Neural progenitor cell (in vitro differentiated cells): ENCODE measurements around the gene PCNX2. TPM values are rescaled to one million over a fixed set of nuclear protein-coding genes. Genes with fewer than 3 reads are reported as not detected.

Experiments used
- DNase-seq: peaks from one replicate; pipeline ENCODE4 v3.0.0-alpha.2; 2016; ENCODE audit warnings: low spot score
- H2AFZ ChIP-seq: fragments of 200-600 bp; sonication (generic); replicated peaks from 2 replicates; pipeline ENCODE4 v1.6.1; 2016; ENCODE audit warnings: antibody characterized with exemption
- H3F3A ChIP-seq: fragments of 200-600 bp; sonication (generic); 2 replicates; pipeline ENCODE4 v1.6.1; 2016; ENCODE audit warnings: antibody characterized with exemption, low read depth
- H3K27ac ChIP-seq: fragments of 200-600 bp; sonication (generic); 2 replicates; pipeline ENCODE4 v1.5.1; 2016; ENCODE audit warnings: mild to moderate bottlenecking
- H3K27me3 ChIP-seq: fragments of 200-600 bp; sonication (generic); 2 replicates; pipeline ENCODE4 v1.6.1; 2016; ENCODE audit warnings: mild to moderate bottlenecking, moderate library complexity
- H3K36me3 ChIP-seq: fragments of 200-600 bp; sonication (generic); 2 replicates; pipeline ENCODE4 v1.5.1; 2016
- H3K4me1 ChIP-seq: fragments of 200-600 bp; sonication (generic); 2 replicates; pipeline ENCODE4 v1.6.1; 2016; ENCODE audit warnings: mixed run types
- H3K4me2 ChIP-seq: fragments of 200-600 bp; sonication (generic); 2 replicates; pipeline ENCODE4 v1.6.1; 2016
- H3K4me3 ChIP-seq: fragments of 200-600 bp; sonication (generic); 2 replicates; pipeline ENCODE4 v1.5.1; 2016
- H3K79me2 ChIP-seq: fragments of 200-600 bp; sonication (generic); 2 replicates; pipeline ENCODE4 v1.6.1; 2016; ENCODE audit warnings: low read depth
- H3K9ac ChIP-seq: fragments of 200-600 bp; sonication (generic); 2 replicates; pipeline ENCODE4 v1.6.1; 2016
- H3K9me3 ChIP-seq: fragments of 200-600 bp; sonication (generic); 2 replicates; pipeline ENCODE4 v1.5.1; 2016; ENCODE audit warnings: low read depth
- H4K20me1 ChIP-seq: fragments of 200-600 bp; sonication (generic); 2 replicates; pipeline ENCODE4 v1.6.1; 2016; ENCODE audit warnings: low read depth
- H3K27ac Mint-ChIP-seq: 3 replicates; pipeline ENCODE4 v1.8.0; 2021; ENCODE audit warnings: mixed read lengths
- H3K27me3 Mint-ChIP-seq: 2 replicates; pipeline ENCODE4 v1.8.0; 2022; ENCODE audit warnings: low read depth, mild to moderate bottlenecking, inconsistent platforms, moderate library complexity, mixed read lengths; ENCODE audit not compliant: insufficient read depth
- H3K36me3 Mint-ChIP-seq: 3 replicates; pipeline ENCODE4 v1.8.0; 2021; ENCODE audit warnings: mixed read lengths
- H3K4me1 Mint-ChIP-seq: 3 replicates; pipeline ENCODE4 v1.8.0; 2021; ENCODE audit warnings: mixed read lengths
- H3K4me3 Mint-ChIP-seq: 3 replicates; pipeline ENCODE4 v1.8.0; 2021; ENCODE audit warnings: mild to moderate bottlenecking, moderate library complexity, mixed read lengths
- H3K9me3 Mint-ChIP-seq: 3 replicates; pipeline ENCODE4 v1.8.0; 2020; ENCODE audit warnings: mixed read lengths
- EZH2 ChIP-seq: fragments of 200-600 bp; sonication (generic); IDR thresholded peaks from 2 replicates; pipeline ENCODE4 v1.6.1; 2017; ENCODE audit warnings: antibody characterized with exemption, mild to moderate bottlenecking, moderate library complexity
- EZH2phosphoT487 ChIP-seq: fragments of 200-600 bp; sonication (generic); IDR thresholded peaks from 2 replicates; pipeline ENCODE4 v1.6.1; 2017; ENCODE audit warnings: antibody characterized with exemption
- total RNA-seq: library from RNA; depleted of rRNA; stranded (reverse); fragments of >200 nt; gene quantifications from 2 replicates; pipeline ENCODE4 v1.2.3, GENCODE V29; 2015; ENCODE audit warnings: low replicate concordance
- TF ChIP-seq, protein P1 (sequence below): fragments of 200-600 bp; sonication (generic); IDR thresholded peaks from 2 replicates; pipeline ENCODE4 v1.5.1; 2017; ENCODE audit warnings: antibody characterized with exemption, mild to moderate bottlenecking

Gene PCNX2
- total RNA-seq, 1 donor from 2014 or later, result 30.8 TPM

- H3K36me3 ChIP-seq, result no peaks in the 10 kb centered on the region
- TF ChIP-seq EZH2phosphoT487 (no peak), EZH2 (no peak)
- TF ChIP-seq, protein P1, sequence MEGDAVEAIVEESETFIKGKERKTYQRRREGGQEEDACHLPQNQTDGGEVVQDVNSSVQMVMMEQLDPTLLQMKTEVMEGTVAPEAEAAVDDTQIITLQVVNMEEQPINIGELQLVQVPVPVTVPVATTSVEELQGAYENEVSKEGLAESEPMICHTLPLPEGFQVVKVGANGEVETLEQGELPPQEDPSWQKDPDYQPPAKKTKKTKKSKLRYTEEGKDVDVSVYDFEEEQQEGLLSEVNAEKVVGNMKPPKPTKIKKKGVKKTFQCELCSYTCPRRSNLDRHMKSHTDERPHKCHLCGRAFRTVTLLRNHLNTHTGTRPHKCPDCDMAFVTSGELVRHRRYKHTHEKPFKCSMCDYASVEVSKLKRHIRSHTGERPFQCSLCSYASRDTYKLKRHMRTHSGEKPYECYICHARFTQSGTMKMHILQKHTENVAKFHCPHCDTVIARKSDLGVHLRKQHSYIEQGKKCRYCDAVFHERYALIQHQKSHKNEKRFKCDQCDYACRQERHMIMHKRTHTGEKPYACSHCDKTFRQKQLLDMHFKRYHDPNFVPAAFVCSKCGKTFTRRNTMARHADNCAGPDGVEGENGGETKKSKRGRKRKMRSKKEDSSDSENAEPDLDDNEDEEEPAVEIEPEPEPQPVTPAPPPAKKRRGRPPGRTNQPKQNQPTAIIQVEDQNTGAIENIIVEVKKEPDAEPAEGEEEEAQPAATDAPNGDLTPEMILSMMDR, result no peak
Observed at GRCh38 chr1:232993555-232993954, 302.0 kb downstream of the PCNX2 start.

DNA sequence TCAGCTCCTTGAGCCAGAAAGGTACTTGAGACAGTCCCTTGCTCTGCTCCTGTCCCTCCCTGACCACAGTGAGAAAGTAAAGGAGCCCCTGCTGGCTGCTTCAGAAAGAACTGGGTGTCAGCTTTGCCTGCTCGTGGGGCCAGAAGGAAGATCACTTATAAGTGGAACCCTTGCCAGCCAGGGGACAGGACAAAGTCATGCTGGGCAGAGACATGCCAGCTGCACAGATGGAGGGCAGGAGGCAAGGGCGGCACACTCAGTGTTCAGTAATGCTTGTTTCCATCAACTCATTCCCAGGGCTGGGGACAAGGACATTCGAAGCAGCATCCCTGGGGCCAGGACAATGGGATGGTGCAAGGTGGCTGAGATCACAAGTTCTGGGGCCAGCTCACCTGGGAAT lies 303.3 kb downstream of the PCNX2 start:
- no peak for DNase-seq
- Mint-ChIP-seq H3K4me3 (no peak overlapping the region), H3K27me3 (peaks cover 6% of the 10 kb centered on the region), H3K27ac (no peak overlapping the region), H3K36me3 (peaks cover 36% of the 10 kb centered on the region), H3K9me3 (peaks cover 24% of the 10 kb centered on the region), H3K4me1 (peaks cover 7% of the 10 kb centered on the region)
- H3K27ac ChIP-seq, result no peak overlapping the region
- H3K4me3 ChIP-seq, result no peak overlapping the region
- H3F3A ChIP-seq, result no peaks in the 10 kb centered on the region
- no peak overlapping the region for H3K9ac ChIP-seq
- H2AFZ ChIP-seq, result no peak overlapping the region
- no peaks in the 10 kb centered on the region for H3K79me2 ChIP-seq
- no peaks in the 10 kb centered on the region for H3K4me1 ChIP-seq
- no peaks in the 10 kb centered on the region for H3K36me3 ChIP-seq
- H3K4me2 ChIP-seq, result no peak overlapping the region
- H4K20me1 ChIP-seq, result no peaks in the 10 kb centered on the region
- no peaks in the 10 kb centered on the region for H3K27me3 ChIP-seq
- TF ChIP-seq EZH2 (no peak), EZH2phosphoT487 (no peak)
- TF ChIP-seq, protein P1, result no peak
- H3K9me3 ChIP-seq, result no peaks in the 10 kb centered on the region

More at GRCh38 chr1:232993555-232993954, 302.0 kb downstream of the PCNX2 start:
- Mint-ChIP-seq H3K9me3 (peaks cover 24% of the 10 kb centered on the region), H3K27ac (no peak overlapping the region), H3K4me3 (no peak overlapping the region), H3K36me3 (peaks cover 43% of the 10 kb centered on the region), H3K27me3 (peaks cover 6% of the 10 kb centered on the region), H3K4me1 (peaks cover 6% of the 10 kb centered on the region)
- Histone ChIP-seq H3K4me3 (no peak overlapping the region), H3K27me3 (no peaks in the 10 kb centered on the region), H3K9me3 (no peaks in the 10 kb centered on the region), H3K9ac (no peak overlapping the region), H3K79me2 (no peaks in the 10 kb centered on the region), H3K27ac (no peak overlapping the region), H3F3A (no peaks in the 10 kb centered on the region), H2AFZ (no peak overlapping the region), H3K4me1 (no peaks in the 10 kb centered on the region), H3K4me2 (no peak overlapping the region), H4K20me1 (no peaks in the 10 kb centered on the region)
- no peak for DNase-seq

GRCh38 chr1:232991238-232991637 lies 304.3 kb downstream of the PCNX2 start:
- Mint-ChIP-seq H3K9me3 (peaks cover 24% of the 10 kb centered on the region), H3K36me3 (peaks cover 28% of the 10 kb centered on the region), H3K4me1 (peaks cover 7% of the 10 kb centered on the region), H3K4me3 (no peak overlapping the region), H3K27me3 (peaks cover 6% of the 10 kb centered on the region), H3K27ac (no peak overlapping the region)
- Histone ChIP-seq H2AFZ (no peak overlapping the region), H3F3A (no peaks in the 10 kb centered on the region), H3K4me1 (no peaks in the 10 kb centered on the region), H3K4me3 (no peak overlapping the region), H3K36me3 (no peaks in the 10 kb centered on the region), H3K27ac (no peak overlapping the region), H3K79me2 (no peaks in the 10 kb centered on the region), H3K4me2 (no peak overlapping the region), H3K27me3 (no peaks in the 10 kb centered on the region), H3K9ac (no peak overlapping the region), H3K9me3 (no peaks in the 10 kb centered on the region), H4K20me1 (no peaks in the 10 kb centered on the region)
- DNase-seq, result no peak
- TF ChIP-seq, protein P1, result no peak
- TF ChIP-seq EZH2, result no peak
- TF ChIP-seq EZH2phosphoT487, result no peak
